GM19025 (cell line): Measurements from ENCODE around the gene IFNG.
"Not testable (repeated sequence)": the region's sequence is repeated elsewhere in the genome, so short reads cannot be mapped to it uniquely, and the experiment has no call there.

Experiments
- ATAC-seq: cut with Tn5 transposase; IDR thresholded peaks from one replicate; pipeline ENCODE4 v1.9.1; 2021; ENCODE audit warnings: mild to moderate bottlenecking, low read depth, moderate library complexity; ENCODE audit not compliant: unreplicated experiment

Gene IFNG

DNA sequence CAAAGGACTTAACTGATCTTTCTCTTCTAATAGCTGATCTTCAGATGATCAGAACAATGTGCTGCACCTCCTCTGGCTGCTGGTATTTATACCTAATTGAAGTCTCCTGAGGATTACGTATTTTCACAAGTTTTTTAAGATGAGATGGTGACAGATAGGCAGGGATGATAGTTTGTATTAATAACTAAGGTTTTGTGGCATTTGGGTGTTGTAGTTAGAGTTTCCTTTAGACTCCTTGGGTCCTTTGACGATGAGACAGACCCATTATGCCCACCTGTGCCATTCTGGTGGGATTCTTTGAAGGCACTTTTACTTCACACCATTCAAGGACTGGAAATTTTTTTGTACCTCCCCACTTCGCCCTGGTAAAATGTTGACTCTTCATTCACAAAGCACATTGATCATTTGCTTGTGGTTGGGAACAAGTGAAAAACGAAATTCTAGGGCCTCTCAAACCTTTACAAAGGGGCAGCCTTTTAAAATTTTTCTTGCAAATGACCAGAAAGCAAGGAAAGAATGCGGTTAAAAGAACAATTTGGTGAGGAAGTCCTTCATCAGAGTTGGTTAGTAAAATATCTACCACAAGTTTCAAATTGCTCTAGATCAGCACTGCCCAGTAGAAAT is at the start of gene IFNG:
Gene IFNG (minus strand): TSS at position 60 of the 624 bp plus-strand sequence. CDS start 125 bp downstream, outside the sequence.
- peak; percentile 65 for ATAC-seq

DNA sequence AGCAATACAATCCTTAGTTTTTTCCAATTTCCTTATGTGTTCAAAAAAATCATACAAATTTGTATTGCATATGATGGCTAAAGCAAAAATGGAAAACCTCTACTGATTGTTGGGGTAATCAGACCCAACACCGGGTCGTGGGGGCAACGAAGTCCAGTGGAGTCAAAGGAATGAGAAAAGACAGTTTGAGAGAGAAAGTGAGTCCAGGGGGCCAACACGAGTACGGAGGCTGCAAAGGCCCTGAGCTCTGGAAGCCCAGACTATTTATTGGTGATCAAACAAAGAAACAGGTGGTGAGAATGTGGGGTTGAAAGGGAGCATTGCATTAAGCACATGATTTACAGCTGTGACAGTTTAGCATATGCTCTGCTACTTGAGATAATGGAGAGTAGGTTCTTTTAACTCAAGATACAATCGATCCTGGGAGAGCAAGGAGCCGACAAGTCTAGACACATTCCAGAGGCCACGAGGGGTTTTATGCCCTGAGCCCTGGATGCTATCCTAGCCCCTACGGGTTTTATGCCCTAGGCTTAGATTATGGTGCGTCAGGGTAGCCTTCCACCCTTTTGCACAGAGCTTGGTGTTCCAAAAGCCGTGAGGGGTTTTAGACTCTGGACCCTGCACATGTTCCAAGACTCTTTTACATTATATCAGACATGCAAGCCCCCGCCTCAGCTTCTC is 49.6 kb upstream of the IFNG start:
- ATAC-seq = not testable (repeated sequence)

DNA sequence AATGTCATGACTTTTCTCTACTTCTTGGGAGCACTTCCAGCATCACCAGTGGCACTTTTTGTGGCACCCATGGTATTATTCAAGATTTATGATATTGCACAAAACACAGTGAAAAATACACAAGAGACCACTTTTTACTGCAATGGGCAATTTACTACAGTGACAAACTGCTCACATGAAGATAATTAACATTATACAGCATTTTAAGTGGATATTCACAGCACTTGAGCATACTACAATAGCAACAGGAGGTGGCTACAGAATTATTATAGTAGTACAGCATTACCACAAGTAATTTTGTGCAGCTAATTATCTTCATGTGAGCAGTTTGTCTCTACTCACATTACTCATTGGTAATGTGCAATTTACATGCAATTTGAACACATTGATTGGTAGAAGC is 47.7 kb upstream of the IFNG start:
- no peak for ATAC-seq

DNA sequence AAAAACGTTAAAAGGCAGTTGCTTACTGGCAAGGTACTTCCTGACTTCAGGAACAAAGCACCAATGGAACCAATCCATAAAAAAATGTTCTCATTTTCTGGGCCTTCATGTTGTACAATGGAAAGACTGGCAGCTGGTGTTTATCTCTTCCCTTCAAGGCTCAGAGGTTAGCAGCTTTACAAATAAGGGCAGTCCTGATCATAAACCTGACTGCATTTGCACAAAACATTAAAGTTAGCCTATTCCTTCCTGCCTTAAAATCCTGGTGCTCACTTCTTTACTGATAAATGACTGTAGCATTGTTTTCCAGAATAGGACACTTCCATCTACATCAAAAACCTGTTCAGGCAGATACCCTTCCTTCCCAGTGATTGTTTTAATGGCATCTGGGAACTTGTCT is 46.9 kb upstream of the IFNG start:
- no peak for ATAC-seq

DNA sequence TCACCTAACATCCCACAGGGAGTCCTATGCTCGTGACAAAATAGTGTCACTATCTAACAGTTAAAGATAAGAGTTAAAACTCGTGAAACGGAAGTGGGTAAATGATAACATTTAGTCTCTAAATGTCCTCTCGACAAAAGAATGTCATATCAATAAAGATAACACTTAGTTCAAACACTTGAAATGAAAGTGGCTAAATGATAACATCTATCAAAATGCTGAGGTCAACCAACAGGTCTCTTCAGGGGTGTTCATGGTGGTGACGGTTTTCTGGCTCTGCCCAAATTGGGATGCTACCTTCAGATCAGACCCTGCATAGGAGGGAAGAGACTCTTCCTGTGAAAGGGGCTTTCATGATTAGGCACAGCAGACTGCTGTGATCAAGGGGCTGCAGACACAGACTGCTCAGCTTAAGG is 43.9 kb upstream of the IFNG start:
- ATAC-seq = no peak

DNA sequence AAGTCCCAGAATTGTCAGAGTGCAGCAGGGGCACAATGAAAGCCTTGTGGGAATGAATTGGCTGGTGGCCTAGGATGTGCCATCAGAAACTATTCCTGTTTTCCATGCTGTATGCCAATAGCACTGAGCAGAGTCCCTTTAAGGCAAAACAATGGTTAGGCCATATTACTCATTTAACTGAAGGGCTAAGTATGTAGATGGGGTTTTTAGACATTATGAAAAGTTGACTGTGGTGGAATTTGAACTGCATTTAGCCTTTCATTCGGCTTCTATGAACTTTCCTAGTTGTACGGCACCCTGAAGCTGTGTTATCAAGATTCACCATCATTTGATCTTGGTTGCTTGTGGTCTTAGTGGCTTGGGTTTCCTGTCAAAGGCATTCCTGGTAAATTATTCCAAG is 41.3 kb upstream of the IFNG start:
- ATAC-seq = no peak

DNA sequence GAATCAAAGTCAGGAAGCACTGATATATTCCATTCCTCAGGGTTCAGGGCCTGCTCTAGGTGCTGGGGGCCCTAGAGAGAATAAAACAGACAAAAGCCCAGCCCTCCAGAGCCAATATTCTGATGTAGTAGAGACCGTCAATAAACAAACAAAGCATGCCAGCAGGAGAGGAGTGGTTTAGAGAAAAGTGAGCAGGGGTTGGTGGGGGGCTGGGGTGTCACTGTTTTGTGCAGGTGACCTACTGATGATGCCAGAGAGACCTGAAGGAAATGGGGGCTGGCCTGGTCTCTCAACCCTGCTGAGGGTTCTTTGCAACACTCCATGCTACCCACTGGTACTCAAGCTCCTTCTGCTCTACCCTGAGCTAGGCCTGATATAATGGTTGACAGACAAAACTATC is 39.6 kb upstream of the IFNG start:
- no peak for ATAC-seq

DNA sequence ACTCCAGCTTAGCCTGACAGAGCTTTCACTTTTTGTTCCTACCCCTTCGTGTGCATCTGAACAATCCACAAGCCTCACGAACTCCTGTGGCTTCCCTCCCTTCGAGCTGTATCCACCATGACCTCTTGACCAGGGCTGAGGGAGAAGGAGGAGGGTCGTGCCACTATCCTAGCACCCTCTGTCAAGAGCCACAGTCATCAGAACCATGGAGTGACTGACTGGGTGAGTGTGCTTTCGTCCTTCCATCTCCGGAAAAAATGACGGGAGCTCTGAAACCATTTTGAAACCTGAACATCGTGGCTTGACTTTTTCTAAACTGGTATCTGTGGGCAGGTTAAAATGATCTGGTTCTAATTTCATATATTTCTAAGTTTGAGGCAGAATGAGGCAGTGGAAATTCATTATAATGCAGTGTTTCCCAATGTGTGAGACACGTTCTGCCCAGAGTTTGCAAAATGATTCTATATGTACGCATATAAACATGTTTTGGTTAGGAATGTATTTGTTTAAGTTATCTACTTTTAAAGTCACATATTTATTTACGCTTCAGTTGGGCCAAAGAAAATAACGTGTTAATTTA is 39.1 kb upstream of the IFNG start:
- ATAC-seq = no peak

DNA sequence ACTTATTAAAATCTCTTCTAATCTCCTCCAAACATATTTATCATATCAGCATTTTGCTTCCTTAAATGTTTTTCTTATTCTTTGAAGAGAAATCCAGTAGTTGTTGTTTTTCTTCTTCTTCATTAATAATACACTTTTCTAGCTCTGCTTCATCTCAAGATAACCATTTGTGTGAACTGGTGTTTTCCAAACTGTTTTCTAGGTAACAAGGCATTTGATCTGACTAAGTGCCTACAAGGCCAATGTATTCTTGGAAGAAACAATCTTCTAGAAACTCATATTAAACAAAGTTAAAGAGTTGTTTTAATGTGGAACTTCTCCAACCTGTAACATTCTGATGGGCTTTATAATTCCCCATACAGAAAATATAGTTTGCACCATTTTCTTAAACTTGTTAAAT is 30.8 kb upstream of the IFNG start:
- ATAC-seq = no peak

DNA sequence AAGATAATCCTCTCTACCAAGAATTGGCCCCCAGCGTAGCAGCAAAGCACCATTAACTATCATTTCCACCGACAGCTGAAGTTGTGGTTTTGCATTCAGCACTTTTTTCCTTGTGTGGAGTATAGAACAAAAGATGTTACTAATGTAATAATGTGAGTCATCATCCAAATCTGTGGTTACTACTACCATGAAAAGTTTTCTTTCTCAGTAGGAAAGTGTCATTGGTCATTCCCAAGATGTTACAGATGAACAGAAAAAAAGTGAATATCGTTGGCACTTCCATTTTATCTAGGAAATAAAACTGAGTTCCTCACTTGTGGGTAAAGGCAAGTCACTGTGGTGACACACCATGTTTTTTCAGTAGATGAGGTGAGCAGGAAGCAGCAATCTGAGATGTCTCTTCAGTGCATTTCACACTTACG is 30.3 kb upstream of the IFNG start:
- no peak for ATAC-seq

DNA sequence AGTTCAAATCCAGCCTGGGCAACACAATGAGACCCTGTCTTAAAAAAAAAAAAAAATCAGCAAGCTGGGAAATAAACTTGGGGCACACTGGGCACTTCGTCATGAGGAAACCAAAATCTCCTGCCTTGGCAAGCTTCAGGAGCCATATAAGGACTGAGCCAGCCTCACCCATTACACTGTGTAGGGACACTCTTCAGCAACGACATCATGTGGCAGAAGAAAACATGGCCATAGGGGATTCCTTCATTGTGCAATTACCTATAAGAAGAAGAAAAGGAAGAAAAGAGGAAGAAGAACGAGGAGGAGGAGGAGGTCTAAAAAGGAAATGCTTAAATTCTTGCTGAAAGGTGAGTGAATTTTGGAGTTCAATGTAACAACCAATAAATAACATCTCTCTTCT is 26.1 kb upstream of the IFNG start:
- no peak for ATAC-seq

DNA sequence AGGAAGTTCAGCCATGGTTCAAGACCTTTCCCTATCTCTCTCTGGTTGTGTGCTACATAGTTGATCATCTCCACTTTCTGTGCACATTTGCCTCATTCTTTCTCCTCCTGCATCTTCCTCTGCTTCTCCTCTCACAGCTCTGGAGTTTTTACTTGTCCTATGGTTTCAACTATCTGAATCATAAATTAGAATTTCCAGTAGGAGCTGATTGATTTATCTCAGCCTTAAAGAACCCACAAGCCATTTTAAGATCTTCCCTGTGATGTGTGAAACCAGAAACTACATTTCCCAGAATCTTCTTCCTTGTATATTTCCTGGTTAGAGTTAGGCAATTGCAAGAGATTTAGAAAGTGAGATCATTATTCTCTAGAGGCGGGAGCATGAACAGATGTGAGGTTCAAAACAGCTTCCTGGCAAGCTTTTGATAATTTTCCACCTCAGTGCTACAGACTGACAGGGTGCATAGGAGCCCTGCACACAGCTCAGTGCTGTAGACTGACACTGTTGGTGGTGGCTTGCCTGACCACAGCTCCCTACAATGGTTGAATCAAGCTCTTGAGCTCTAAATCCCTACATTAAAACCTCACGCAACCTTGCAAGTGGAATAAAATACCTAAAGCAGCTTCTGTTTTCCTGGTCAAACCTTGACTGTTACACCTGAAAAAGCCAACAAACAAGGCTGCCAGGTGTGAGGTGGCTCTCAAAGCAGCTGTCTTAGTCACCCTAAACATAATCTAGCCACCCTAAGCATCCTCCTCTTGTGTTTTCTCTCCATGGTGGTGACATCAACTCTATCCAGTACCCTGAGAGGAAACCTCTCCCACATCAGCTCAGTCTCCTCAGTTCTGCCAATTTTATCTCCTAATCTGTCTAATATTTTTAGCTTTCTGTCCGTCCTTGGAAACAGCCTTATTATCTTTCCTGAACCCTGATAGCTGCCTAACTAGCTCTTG is 21.5 kb upstream of the IFNG start:
- no peak for ATAC-seq

DNA sequence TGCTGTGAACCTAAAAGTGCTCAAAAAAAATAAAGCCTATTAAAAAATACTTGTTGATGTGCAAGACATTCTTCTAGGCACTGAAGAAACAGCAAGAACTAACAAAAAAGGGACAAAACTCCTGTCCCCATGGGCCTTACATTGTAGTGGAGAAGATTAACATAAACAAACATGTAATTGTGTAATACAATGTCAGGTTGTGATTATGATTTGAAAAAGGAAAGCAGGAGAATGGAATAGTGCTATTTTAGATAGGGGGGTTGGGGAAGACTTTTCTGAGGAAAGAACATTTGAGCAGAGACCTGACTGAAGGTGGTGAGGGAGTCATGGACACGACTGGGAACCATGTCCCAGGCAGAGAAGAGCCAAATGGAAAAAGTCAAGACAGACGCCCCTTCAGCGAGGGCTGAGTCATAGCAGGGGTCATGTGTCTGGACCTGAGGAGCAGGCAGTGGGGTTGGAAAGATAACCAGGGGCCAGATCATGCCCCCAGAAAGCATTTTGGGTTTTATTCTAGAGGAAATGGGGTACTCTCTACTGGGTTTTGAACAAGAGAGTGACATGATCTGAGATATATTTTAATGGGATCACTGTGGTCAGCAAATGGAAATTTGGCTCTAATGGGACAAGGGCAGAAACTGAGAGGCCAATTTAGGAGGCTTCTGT is 19.4 kb upstream of the IFNG start:
- ATAC-seq = no peak

DNA sequence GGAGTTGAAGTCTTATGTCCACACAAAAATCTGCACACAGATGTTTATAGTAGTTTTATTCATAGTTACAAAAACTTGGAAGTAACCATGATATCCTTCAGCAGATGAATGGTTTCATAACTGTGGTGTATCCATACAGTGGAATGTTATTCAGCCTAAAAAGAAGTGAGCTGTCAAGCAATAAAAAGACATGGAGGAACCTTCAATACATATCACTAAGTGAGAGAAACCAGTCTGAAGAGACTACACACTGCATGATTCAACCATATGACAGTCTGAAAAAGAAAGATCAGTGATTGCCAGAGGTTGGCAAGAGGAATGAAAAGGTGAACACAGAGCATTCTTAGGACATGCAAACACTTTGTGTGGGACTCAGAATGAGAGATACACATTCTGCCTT is 18.6 kb upstream of the IFNG start:
- no peak for ATAC-seq

DNA sequence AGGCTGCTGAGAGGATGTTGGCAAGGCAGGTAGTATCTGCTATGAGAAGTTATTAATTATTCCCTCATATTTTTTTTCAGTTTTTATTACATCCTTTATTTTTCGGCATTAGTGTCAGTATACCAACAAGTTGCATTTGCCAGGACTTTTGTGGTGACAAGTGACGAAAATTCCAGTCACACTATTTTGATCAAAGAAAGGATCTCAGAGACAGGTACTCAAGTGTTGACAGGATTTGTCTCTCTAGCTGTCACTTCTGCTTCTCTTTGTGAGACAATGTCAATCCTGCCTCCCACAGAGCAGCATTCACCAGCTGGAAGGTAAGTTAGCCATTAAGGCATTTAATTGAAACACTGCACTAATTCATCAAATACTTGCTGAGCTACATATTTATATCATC is 18.0 kb upstream of the IFNG start:
- ATAC-seq = no peak

DNA sequence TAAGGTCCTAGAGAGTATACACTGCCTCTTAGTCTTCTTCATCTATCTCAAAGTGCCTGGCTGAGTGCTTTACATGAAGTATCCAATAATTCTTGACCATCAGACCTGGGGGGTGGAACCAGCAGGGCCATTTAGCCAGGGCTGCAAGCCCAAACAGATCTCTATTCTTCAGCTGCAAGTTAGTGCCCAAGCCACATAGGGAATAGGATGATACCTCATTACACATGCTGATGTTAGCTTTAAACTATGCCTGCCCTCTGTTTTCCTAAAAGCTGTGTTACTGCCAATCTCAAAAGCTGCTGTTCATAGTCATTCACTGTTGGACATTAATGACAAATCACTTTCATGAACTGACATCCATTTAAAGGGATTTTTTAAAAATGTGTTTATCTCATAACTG is 16.7 kb upstream of the IFNG start:
- no peak for ATAC-seq

DNA sequence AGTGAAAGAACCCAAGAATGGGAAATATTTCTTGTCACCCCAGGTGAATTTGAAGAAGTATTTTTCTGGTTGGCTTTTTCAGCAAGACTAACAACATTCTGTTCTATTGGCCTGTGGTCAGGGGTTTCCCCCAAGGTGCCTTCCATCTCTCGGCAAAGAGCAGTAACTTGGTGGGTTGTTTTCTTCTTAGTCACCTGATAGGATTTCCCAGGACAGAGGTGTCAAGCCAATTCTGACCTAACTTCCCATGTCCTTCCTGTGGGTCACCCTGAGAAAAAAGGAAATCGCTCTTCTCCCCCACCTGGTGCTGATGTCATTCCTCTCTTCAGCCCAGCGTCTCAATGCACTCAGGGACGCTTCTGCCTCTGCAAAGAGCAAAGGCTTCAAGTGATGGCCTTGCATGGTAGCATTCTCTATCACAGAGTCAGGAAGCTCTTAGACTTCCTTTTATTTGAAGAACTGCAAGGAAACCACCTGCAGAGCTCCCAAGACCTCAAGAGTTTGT is 16.1 kb upstream of the IFNG start:
- peak; percentile 89 for ATAC-seq

DNA sequence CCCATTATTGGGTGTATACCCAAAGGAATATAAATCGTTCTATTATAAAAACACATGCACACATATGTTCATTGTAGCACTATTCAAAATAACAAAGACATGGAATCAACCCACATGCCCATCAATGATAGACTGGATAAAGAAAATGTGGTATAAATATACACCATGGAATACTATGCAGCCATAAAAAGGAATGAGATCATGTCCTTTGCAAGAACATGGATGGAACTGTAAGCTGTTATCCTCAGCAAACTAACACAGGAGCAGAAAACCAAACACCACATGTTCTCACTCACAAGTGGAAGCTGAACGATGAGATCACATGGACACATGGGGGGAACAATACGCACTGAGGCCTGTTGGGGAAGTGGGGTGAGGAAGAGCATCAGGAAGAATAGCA is 15.2 kb upstream of the IFNG start:
- ATAC-seq = not testable (repeated sequence)

DNA sequence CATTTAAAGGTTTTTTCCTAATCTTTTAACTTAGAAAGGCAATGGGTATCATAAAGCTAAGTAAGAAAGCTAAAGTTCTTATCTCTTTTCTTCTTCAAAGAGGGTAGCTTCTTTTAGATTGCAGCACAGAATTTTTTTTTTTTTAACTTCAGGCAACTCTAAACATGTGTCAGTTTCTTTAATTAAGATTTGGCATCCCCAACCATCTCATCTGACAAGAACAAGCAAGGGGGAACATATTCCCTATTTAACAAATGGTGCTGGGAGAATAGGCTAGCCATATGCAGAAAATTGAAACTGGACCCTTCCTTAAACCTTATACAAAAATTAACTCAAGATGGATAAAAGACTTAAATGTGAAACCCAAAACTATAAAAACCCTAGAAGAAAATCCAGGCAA is 14.3 kb upstream of the IFNG start:
- ATAC-seq = no peak

DNA sequence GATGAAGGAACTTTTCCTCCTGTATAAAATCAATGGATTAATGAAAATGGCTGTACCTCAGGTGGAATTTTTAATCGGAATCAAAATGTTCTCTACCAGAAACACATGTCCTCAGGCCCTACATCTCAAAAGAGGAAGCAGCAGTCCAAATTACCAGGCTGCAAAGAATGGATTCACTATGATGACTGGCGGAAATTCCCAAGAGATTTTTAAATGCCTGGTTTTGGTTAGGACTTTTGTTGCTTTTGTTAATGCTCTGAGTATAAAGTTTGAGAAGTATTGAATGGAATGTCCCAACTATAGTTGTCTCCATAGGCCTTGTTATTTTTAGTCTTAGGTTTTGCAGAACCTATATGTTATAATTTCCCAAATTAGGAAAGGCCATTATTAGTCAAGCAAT is 11.2 kb upstream of the IFNG start:
- no peak for ATAC-seq
